Gastrocnemius medialis (tissue), 4 donors: ENCODE measurements around the gene MCOLN2. TPM values are rescaled to one million over a fixed set of nuclear protein-coding genes. Genes with fewer than 3 reads are reported as not detected.

Source experiments
- ATAC-seq, 2 donors: fragments of 150-250 bp; one replicate each; pipeline ENCODE4 v1.9.1; 2016
- DNase-seq, 2 donors: peaks; one replicate each; pipeline ENCODE4 v3.0.0-alpha.2; 2019
- H3K27ac ChIP-seq, 4 donors: fragments of 200-600 bp; sonication (generic); 1 replicate in 1 of 4; 2 replicates in 3 of 4; pipeline ENCODE4 v1.5.1; 2016 to 2018; ENCODE audit warnings: mild to moderate bottlenecking in 2 of 4, moderate library complexity in 1 of 4
- H3K27me3 ChIP-seq, 3 donors: fragments of 200-600 bp; sonication (generic) in 2 of 3; 1 replicate in 1 of 3; 2 replicates in 2 of 3; pipeline versions ENCODE4 v1.5.1 to v1.6.0; 2016 to 2019; ENCODE audit warnings: mild to moderate bottlenecking in 1 of 3, moderate library complexity in 1 of 3
- H3K36me3 ChIP-seq, 2 donors: fragments of 200-600 bp; sonication (generic) in 1 of 2; one replicate each; pipeline ENCODE4 v1.5.1; 2017 to 2018
- H3K4me1 ChIP-seq, 2 donors: fragments of 200-600 bp; sonication (generic) in 1 of 2; one replicate each; pipeline ENCODE4 v1.5.1; 2016 to 2017; ENCODE audit warnings: mild to moderate bottlenecking in 2 of 2
- H3K4me3 ChIP-seq, 4 donors: fragments of 200-600 bp; sonication (generic) in 3 of 4; 1 replicate in 1 of 4; 2 replicates in 3 of 4; pipeline ENCODE4 v1.5.1; 2016 to 2019; ENCODE audit warnings: mild to moderate bottlenecking in 2 of 4
- H3K9me3 ChIP-seq, 3 donors: fragments of 200-600 bp; sonication (generic) in 2 of 3; 1 replicate in 1 of 3; 2 replicates in 2 of 3; pipeline ENCODE4 v1.5.1; 2016 to 2019
- POLR2A ChIP-seq, 2 donors: fragments of 450-650 bp; IDR thresholded peaks; one replicate each; pipeline ENCODE4 v1.6.1; 2017; ENCODE audit warnings: antibody characterized with exemption in 2 of 2, mild to moderate bottlenecking in 2 of 2, moderate library complexity in 2 of 2
- in situ Hi-C, 4 donors: fragments of 200-750 bp; cut with MboI; loops; one replicate each; pipeline versions ENCODE4 v1.15.0 to v1.8.0; 2017; ENCODE audit warnings: low sequenced_read_pairs in 4 of 4
- intact Hi-C: fragments of 100-400 bp; cut with DNase I; formaldehyde crosslinking; loops from one replicate; pipeline ENCODE4 v1.15.1; 2023; ENCODE audit warnings: low total_unique reads
- total RNA-seq, 4 donors: library from RNA; depleted of rRNA; stranded (reverse); fragments of >200 nt; gene quantifications; one replicate each; pipeline versions ENCODE4 v1.1.0 to v1.2.3, GENCODE V29; 2016
- TF ChIP-seq, protein P1 (sequence below), 5 experiments: fragments of 450-650 bp in 3 of 5; fragments of 200-600 bp in 2 of 5; sonication (generic) in 2 of 5; IDR thresholded peaks in 4 of 5; conservative IDR thresholded peaks in 1 of 5; 1 replicate in 4 of 5; 2 replicates in 1 of 5; pipeline ENCODE4 v1.5.1; 2016 to 2019; ENCODE audit warnings: antibody characterized with exemption in 5 of 5, mild to moderate bottlenecking in 3 of 5, moderate library complexity in 3 of 5

The MCOLN2 gene
- total RNA-seq, 4 donors from 2014 or later = 0.22 to 3.0 TPM; not detected in 2

DNA sequence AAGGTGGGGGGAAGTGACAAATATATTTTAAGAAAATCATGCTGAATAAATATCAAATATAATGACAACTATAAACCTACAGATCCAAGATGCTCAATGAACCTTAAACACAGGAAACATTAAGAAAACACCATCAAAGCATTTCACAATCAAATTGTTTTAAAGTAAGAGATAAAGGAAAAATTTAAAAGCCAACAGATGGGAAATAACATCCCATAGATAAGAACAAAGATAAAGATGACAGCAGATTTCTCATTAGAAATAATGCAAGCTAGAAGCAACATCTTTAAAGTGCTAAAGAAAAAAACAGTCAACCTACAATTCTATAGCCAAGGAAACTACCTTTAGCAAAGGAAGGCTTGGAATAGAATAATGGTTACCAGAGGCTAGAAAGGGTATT lies 33.6 kb upstream of the MCOLN2 start:
- Histone ChIP-seq H3K27me3 (no peaks in the 10 kb centered on the region), H3K9me3 (no peaks in the 10 kb centered on the region), H3K4me3 (no peak overlapping the region), H3K36me3 (no peaks in the 10 kb centered on the region), H3K27ac (no peak overlapping the region), H3K4me1 (no peaks in the 10 kb centered on the region)
- intact Hi-C loops (no loop called here), in situ Hi-C loops (no loop called here)
- DNase-seq = no peak
- TF ChIP-seq, protein P1, sequence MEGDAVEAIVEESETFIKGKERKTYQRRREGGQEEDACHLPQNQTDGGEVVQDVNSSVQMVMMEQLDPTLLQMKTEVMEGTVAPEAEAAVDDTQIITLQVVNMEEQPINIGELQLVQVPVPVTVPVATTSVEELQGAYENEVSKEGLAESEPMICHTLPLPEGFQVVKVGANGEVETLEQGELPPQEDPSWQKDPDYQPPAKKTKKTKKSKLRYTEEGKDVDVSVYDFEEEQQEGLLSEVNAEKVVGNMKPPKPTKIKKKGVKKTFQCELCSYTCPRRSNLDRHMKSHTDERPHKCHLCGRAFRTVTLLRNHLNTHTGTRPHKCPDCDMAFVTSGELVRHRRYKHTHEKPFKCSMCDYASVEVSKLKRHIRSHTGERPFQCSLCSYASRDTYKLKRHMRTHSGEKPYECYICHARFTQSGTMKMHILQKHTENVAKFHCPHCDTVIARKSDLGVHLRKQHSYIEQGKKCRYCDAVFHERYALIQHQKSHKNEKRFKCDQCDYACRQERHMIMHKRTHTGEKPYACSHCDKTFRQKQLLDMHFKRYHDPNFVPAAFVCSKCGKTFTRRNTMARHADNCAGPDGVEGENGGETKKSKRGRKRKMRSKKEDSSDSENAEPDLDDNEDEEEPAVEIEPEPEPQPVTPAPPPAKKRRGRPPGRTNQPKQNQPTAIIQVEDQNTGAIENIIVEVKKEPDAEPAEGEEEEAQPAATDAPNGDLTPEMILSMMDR (IDR thresholded peaks at IDR 0.05 in 4 of 5, conservative IDR thresholded peaks at IDR 0.05 in 1 of 5) = no peak
- no peak for TF ChIP-seq POLR2A (IDR thresholded peaks at IDR 0.05)
- no peak for ATAC-seq

DNA sequence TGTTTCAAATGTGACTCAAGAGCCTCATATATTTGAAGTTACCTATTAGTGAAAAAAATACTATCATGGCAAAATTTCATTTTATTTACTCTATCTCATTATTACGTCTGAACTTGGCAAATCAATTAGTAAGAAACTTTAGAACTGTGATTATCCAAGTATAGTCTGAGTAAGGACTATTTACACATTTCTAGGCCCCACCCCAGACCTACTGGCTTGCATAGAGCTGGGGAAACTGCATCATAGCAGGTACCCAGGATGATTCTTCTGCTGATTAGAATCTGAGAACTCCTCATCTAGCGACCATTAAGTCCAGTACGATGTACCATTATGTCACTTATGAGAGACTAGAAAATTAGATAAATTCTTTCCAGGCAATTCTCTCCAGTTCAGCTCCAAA lies 31.2 kb upstream of the MCOLN2 start:
- Histone ChIP-seq H3K9me3 (no peaks in the 10 kb centered on the region), H3K4me1 (no peaks in the 10 kb centered on the region), H3K4me3 (no peak overlapping the region), H3K27ac (no peak overlapping the region), H3K36me3 (no peaks in the 10 kb centered on the region), H3K27me3 (no peaks in the 10 kb centered on the region)
- DNase-seq (no peak), ATAC-seq (no peak)
- in situ Hi-C loops = no loop called here
- intact Hi-C loops = no loop called here
- TF ChIP-seq, protein P1 (IDR thresholded peaks at IDR 0.05 in 4 of 5, conservative IDR thresholded peaks at IDR 0.05 in 1 of 5) = no peak
- TF ChIP-seq POLR2A (IDR thresholded peaks at IDR 0.05) = no peak

DNA sequence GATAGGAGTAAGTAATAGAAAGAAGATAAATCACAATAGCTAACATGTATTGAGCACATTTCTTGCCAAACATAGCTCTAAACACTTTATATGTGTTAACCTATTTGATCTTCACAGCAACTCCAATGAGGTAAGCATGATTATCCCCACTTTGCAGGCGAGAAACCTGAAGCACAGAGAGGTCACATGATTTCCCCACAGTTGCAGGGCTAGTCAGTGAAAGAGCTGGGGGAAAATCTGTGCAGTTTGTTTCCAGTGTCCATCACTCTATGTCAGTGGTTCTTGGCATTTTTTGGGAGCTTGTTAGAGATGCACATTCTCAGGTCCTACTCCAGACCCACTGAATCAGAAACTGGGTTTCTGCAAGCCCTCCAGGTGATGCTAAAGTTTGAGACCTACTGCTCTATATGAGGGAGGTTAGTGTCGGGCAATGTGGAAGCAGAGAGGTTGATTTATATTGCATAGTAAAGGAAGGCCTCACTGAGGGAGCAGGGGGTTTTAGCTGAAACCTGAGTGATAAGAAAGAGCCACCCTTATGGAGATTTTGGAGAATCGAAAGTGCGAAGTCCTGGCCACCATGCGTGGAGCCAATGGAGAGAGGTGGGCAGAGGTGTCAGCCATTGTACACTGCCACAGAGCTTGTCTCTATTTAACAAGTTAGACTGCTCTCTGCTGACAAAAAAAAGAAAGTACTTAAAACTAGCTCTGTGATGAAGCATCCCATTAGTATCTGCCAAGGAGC lies 30.5 kb upstream of the MCOLN2 start:
- no peaks in the 10 kb centered on the region for H3K36me3 ChIP-seq
- DNase-seq (no peak), ATAC-seq (no peak)
- H3K4me1 ChIP-seq = no peaks in the 10 kb centered on the region
- no peak for TF ChIP-seq POLR2A (IDR thresholded peaks at IDR 0.05)
- TF ChIP-seq, protein P1 (IDR thresholded peaks at IDR 0.05 in 4 of 5, conservative IDR thresholded peaks at IDR 0.05 in 1 of 5) = no peak
- no peaks in the 10 kb centered on the region for H3K27me3 ChIP-seq
- H3K4me3 ChIP-seq = no peak overlapping the region
- no peak overlapping the region for H3K27ac ChIP-seq
- intact Hi-C loops = no loop called here
- H3K9me3 ChIP-seq = no peaks in the 10 kb centered on the region
- in situ Hi-C loops = no loop called here

DNA sequence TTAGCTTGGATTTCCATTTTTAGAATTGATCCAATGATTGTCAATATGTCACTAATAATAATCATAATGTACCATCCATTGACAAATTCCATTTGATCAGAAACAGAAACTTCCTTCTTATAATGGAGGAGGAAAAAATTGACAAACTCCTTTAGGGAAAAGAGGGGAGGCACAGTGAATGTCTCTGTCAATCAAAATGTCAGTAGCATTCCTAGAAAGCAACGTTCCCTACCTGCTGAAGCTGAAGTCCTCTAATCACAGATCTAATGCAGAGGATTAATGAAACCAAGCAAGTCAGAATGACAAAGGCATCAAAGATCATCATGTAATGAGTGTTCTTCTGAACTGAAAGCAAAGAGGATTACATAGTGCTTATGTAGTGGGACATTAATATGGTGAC lies 29.0 kb upstream of the MCOLN2 start:
- no peak for TF ChIP-seq POLR2A (IDR thresholded peaks at IDR 0.05)
- TF ChIP-seq, protein P1 (IDR thresholded peaks at IDR 0.05 in 4 of 5, conservative IDR thresholded peaks at IDR 0.05 in 1 of 5) = no peak
- Histone ChIP-seq H3K9me3 (no peaks in the 10 kb centered on the region), H3K27ac (no peak overlapping the region), H3K4me3 (no peak overlapping the region), H3K36me3 (no peaks in the 10 kb centered on the region), H3K27me3 (no peaks in the 10 kb centered on the region), H3K4me1 (no peaks in the 10 kb centered on the region)
- DNase-seq = no peak
- intact Hi-C loops (no loop called here), in situ Hi-C loops (no loop called here)
- no peak for ATAC-seq

DNA sequence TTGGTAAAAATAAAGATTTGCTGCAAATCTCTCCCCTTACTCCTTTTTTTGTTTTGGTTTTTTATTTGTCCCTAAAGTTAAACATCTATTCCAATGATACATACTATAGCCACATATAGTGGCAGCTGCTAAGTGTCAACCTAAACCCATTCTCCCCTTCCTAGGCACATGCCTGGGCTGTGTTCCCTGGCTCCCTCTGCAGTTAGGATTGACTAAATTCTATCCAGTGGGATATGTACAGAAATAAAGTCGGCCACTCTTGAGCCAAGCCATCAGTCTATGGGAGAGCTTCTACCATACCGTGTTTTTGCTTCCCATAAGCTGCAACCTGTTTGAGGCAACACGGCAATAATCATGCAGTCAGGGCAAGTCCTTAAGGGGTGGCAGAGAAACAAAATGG lies 27.8 kb upstream of the MCOLN2 start:
- TF ChIP-seq, protein P1 (IDR thresholded peaks at IDR 0.05 in 4 of 5, conservative IDR thresholded peaks at IDR 0.05 in 1 of 5) = no peak
- TF ChIP-seq POLR2A (IDR thresholded peaks at IDR 0.05) = no peak
- in situ Hi-C loops = no loop called here
- no peak overlapping the region for H3K27ac ChIP-seq
- H3K4me3 ChIP-seq = no peak overlapping the region
- ATAC-seq (no peak), DNase-seq (no peak)
- H3K36me3 ChIP-seq = no peaks in the 10 kb centered on the region
- H3K27me3 ChIP-seq = no peaks in the 10 kb centered on the region
- no peaks in the 10 kb centered on the region for H3K9me3 ChIP-seq
- intact Hi-C loops = no loop called here
- H3K4me1 ChIP-seq = no peaks in the 10 kb centered on the region
